Vagina (tissue), 2 donors: ENCODE results near the gene AKR1B15. TPM values are rescaled to one million over a fixed set of nuclear protein-coding genes. Genes with fewer than 3 reads are reported as not detected.
"Not testable (repeated sequence)": the region's sequence is repeated elsewhere in the genome, so short reads cannot be mapped to it uniquely, and the experiment has no call there.

Experiments
- DNase-seq, 2 donors: peaks; one replicate each; pipeline ENCODE4 v3.0.0-alpha.2; 2017; ENCODE audit errors: extremely low spot score in 2 of 2
- H3K27ac ChIP-seq: fragments of 200-600 bp; sonication (generic); one replicate; pipeline ENCODE4 v1.5.1; 2019
- H3K27me3 ChIP-seq: fragments of 200-600 bp; sonication (generic); one replicate; pipeline ENCODE4 v1.5.1; 2019
- H3K36me3 ChIP-seq, 2 donors: fragments of 200-600 bp; sonication (generic); one replicate each; pipeline ENCODE4 v1.5.1; 2017 to 2019
- H3K4me1 ChIP-seq: fragments of 200-600 bp; sonication (generic); one replicate; pipeline ENCODE4 v1.5.1; 2019
- H3K4me3 ChIP-seq, 2 donors: fragments of 200-600 bp; sonication (generic); 1 replicate in 1 of 2; 2 replicates in 1 of 2; pipeline ENCODE4 v1.5.1; 2016 to 2019
- H3K9me3 ChIP-seq: fragments of 200-600 bp; sonication (generic); one replicate; pipeline ENCODE4 v1.5.1; 2019
- POLR2A ChIP-seq, 2 donors: fragments of 450-650 bp; IDR thresholded peaks; one replicate each; pipeline ENCODE4 v1.6.1; 2017; ENCODE audit warnings: antibody characterized with exemption in 2 of 2, mild to moderate bottlenecking in 2 of 2, moderate library complexity in 2 of 2
- POLR2AphosphoS5 ChIP-seq, 2 donors: sonication (generic); formaldehyde crosslinking; IDR thresholded peaks; one replicate each; pipeline ENCODE4 v1.9.0; 2017; ENCODE audit warnings: antibody characterized with exemption in 2 of 2, mild to moderate bottlenecking in 2 of 2, low read depth in 1 of 2; ENCODE audit not compliant: insufficient read depth in 1 of 2
- intact Hi-C: fragments of 100-400 bp; cut with DNase I; formaldehyde crosslinking; loops from one replicate; pipeline ENCODE4 v1.15.1; 2023
- total RNA-seq: library from RNA; depleted of rRNA; stranded (reverse); fragments of >200 nt; gene quantifications from one replicate; pipeline ENCODE4 v1.2.3, GENCODE V29; 2016
- TF ChIP-seq, protein P1 (sequence below), 3 experiments: fragments of 450-650 bp in 2 of 3; fragments of 200-600 bp in 1 of 3; sonication (generic) in 1 of 3; IDR thresholded peaks; one replicate each; pipeline ENCODE4 v1.5.1; 2017 to 2019; ENCODE audit warnings: antibody characterized with exemption in 3 of 3, mild to moderate bottlenecking in 2 of 3, moderate library complexity in 2 of 3

The AKR1B15 gene
- total RNA-seq, 1 donor from 2014 or later: 11.5 TPM

DNA sequence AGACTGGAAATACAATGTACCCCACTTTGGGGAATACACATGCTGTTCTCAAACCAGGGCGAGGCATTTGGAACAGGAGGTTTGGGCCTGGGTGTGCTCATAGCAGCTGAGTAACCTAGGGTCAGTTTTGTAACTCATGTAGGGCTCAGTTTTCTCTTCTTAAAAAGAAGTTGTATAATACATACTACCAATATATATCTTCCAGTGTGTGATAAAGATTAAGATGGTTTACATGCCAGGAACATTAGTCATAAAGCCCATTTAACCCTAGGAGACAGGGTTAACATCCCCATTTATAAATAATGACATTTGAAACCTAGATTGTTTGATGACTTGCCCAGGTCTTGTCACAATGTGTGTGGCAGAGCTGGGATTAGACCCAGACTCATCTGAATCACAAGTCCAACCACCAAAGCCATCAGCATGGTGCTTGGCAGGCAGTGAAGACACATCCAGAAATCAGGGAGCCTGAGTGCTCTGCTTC is 15.6 kb upstream of the AKR1B15 start:
- no peaks in the 10 kb centered on the region for H3K9me3 ChIP-seq
- no peaks in the 10 kb centered on the region for H3K36me3 ChIP-seq
- peaks cover 11% of the 10 kb centered on the region for H3K4me1 ChIP-seq
- no peak overlapping the region for H3K4me3 ChIP-seq
- no peak overlapping the region for H3K27ac ChIP-seq
- no peak for DNase-seq
- H3K27me3 ChIP-seq: no peaks in the 10 kb centered on the region
- TF ChIP-seq, protein P1, sequence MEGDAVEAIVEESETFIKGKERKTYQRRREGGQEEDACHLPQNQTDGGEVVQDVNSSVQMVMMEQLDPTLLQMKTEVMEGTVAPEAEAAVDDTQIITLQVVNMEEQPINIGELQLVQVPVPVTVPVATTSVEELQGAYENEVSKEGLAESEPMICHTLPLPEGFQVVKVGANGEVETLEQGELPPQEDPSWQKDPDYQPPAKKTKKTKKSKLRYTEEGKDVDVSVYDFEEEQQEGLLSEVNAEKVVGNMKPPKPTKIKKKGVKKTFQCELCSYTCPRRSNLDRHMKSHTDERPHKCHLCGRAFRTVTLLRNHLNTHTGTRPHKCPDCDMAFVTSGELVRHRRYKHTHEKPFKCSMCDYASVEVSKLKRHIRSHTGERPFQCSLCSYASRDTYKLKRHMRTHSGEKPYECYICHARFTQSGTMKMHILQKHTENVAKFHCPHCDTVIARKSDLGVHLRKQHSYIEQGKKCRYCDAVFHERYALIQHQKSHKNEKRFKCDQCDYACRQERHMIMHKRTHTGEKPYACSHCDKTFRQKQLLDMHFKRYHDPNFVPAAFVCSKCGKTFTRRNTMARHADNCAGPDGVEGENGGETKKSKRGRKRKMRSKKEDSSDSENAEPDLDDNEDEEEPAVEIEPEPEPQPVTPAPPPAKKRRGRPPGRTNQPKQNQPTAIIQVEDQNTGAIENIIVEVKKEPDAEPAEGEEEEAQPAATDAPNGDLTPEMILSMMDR (IDR thresholded peaks at IDR 0.05): no peak
- TF ChIP-seq POLR2AphosphoS5 (IDR thresholded peaks at IDR 0.05; ENCODE audit: insufficient read depth in 1 of 2, low read depth in 1 of 2) (no peak), POLR2A (IDR thresholded peaks at IDR 0.05) (no peak)
- intact Hi-C loops: no loop called here

DNA sequence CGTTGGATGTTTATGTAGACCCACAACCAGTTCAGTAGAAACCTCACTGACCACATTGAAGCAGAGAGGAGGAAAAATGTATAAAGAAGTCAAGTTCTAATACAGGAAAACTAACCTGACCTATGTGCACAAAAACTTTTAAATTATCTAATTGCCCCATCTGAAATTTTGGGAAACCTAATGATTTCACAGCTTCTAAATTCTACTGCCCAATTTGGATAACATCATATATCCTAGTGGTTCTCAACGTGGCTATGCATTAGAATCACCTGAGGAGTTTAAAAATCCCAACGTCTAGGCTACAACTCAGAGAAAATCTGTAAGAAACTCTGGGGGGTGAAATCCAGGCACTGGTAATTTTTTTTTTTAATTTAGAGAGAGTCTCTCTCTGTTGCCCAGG is 14.3 kb upstream of the AKR1B15 start:
- Histone ChIP-seq H3K4me3 (no peak overlapping the region), H3K4me1 (peaks cover 11% of the 10 kb centered on the region), H3K9me3 (no peaks in the 10 kb centered on the region), H3K27me3 (no peaks in the 10 kb centered on the region), H3K36me3 (no peaks in the 10 kb centered on the region), H3K27ac (no peak overlapping the region)
- intact Hi-C loops: no loop called here
- TF ChIP-seq POLR2AphosphoS5 (IDR thresholded peaks at IDR 0.05; ENCODE audit: insufficient read depth in 1 of 2, low read depth in 1 of 2) (no peak), POLR2A (IDR thresholded peaks at IDR 0.05) (no peak)
- TF ChIP-seq, protein P1 (IDR thresholded peaks at IDR 0.05): no peak
- no peak for DNase-seq

DNA sequence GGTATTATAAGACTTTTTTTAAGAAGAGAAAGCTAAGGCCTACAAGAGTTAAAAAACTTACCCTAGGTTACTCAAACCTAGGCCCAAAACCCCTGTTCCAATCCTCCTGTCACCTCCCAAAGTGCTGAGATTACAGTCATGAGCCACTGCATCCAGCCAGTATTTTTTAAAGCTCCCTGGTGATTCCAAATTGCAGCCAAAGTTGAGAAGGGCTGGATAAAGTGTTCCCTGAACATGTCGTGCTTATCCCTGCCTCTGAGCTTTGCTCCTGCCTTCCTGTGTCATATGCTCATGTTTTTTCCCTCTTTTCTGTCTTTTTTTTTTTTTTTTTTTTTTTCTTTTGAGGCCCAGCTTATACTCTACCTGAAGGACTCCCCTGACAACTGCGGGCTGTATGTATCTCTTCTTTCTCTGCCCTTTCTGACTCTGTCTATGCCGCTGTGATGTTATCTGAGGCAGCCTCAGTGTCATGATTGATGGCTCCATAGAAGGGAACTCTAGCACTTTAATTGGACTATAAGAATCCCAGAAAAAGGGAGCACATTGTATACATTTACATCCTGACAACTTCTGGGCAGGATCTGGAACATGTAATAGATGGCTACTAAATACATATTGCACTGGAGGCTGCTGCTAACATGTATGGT is 13.5 kb upstream of the AKR1B15 start:
- Histone ChIP-seq H3K4me1 (peaks cover 11% of the 10 kb centered on the region), H3K9me3 (no peaks in the 10 kb centered on the region), H3K36me3 (no peaks in the 10 kb centered on the region), H3K27me3 (no peaks in the 10 kb centered on the region), H3K4me3 (no peak overlapping the region), H3K27ac (no peak overlapping the region)
- TF ChIP-seq, protein P1 (IDR thresholded peaks at IDR 0.05): no peak
- TF ChIP-seq POLR2AphosphoS5 (IDR thresholded peaks at IDR 0.05; ENCODE audit: insufficient read depth in 1 of 2, low read depth in 1 of 2) (no peak), POLR2A (IDR thresholded peaks at IDR 0.05) (no peak)
- DNase-seq: no peak
- intact Hi-C loops: no loop called here

DNA sequence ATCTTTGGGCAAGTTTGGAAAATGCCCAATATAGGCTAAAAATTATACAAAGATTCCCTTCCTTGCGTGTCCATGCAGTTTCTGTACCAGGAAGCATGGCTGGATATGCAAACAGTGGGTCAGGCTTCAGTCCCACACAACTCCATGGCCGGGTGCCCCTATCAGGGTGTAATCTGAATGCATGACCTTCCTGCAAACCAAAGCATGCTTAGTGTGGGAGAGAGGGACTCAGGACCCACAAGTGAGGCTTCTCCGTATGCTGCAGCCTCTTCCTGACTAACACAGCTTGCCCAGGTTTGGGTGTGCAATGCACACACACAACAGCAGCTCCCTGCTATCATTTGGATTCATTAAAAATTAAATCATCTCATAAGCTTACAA is 13.0 kb upstream of the AKR1B15 start:
- intact Hi-C loops: no loop called here
- Histone ChIP-seq H3K27me3 (no peaks in the 10 kb centered on the region), H3K4me3 (no peak overlapping the region), H3K9me3 (no peaks in the 10 kb centered on the region), H3K27ac (no peak overlapping the region), H3K4me1 (peaks cover 11% of the 10 kb centered on the region), H3K36me3 (no peaks in the 10 kb centered on the region)
- no peak for DNase-seq
- TF ChIP-seq, protein P1 (IDR thresholded peaks at IDR 0.05): no peak
- TF ChIP-seq POLR2A (IDR thresholded peaks at IDR 0.05) (no peak), POLR2AphosphoS5 (IDR thresholded peaks at IDR 0.05; ENCODE audit: insufficient read depth in 1 of 2, low read depth in 1 of 2) (no peak)

DNA sequence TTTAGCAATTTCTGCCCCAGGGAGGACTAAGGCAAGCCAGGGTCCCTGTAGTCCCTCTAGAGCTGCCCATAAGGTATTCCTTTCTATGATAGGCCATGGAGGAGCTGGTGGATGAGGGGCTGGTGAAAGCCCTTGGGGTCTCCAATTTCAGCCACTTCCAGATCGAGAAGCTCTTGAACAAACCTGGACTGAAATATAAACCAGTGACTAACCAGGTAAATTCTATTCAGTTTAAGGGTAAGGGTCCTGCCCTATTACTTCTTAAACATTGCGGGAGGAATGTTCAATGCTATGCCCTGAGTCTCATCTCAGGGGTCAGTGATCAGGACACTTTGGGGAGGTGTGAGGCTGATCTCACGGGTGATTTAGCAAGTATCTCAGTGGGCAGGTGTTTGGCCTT is 12.4 kb upstream of the AKR1B15 start:
- H3K4me1 ChIP-seq, H3K36me3 ChIP-seq, H3K27ac ChIP-seq, intact Hi-C loops, H3K4me3 ChIP-seq, DNase-seq, H3K27me3 ChIP-seq, H3K9me3 ChIP-seq: not testable (repeated sequence)

DNA sequence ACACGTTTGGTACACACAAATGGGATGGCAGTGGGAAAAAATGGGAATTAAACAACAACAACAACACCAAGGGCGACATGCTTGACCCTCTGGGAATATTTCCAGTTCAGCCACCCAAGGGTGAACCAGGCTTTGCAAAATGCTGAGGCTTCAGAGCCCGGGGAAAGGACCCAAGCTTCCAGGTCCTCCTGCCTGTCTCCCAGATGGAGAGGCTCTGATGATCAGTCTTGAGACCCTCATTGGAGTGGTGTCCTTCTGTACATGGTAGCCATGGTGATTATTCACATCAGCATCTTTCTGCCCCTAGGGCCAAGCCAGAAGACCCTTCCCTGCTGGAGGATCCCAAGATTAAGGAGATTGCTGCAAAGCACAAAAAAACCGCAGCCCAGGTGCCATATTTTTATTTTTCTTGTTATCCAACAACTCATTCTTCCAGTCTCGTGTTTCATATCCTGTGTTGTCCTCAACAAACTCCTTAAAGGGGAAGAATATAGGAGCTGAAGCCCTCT is 11.6 kb upstream of the AKR1B15 start:
- H3K27ac ChIP-seq, H3K36me3 ChIP-seq, H3K4me1 ChIP-seq, H3K27me3 ChIP-seq, DNase-seq, H3K4me3 ChIP-seq, H3K9me3 ChIP-seq, intact Hi-C loops: not testable (repeated sequence)
